WTC11 (cell line): ENCODE data around the gene ROS1. TPM values are rescaled to one million over a fixed set of nuclear protein-coding genes. Genes with fewer than 3 reads are reported as not detected.
A peak's percentile ranks its signal among the peaks of the same experiment; 100 is the strongest.

Experiments used
- ATAC-seq: fragments of 200-7000 bp; cut with Tn5 transposase; 2 replicates; pipeline ENCODE4 v1.10.0; 2021; ENCODE audit warnings: mild to moderate bottlenecking, moderate library complexity
- CTCF ChIA-PET: fragments of 300-600 bp; sonication (Branson Sonifier 250); formaldehyde crosslinking; loops from one replicate; lab custom pipeline; 2021; ENCODE audit warnings: antibody characterized with exemption; lab: Charles Lee
- POLR2A ChIA-PET: fragments of 350-600 bp; sonication (Branson Sonifier 250); formaldehyde crosslinking; loops from one replicate; lab custom pipeline; 2021; ENCODE audit warnings: antibody characterized with exemption; lab: Charles Lee
- DNase-seq: peaks from one replicate; pipeline ENCODE4 v3.0.0; 2021; ENCODE audit warnings: low spot score
- H3K27ac Mint-ChIP-seq: 2 replicates; pipeline ENCODE4 v1.8.0; 2021; ENCODE audit warnings: mixed read lengths
- H3K27me3 Mint-ChIP-seq: 2 replicates; pipeline ENCODE4 v1.8.0; 2021; ENCODE audit warnings: low read depth, mild to moderate bottlenecking, moderate library complexity, mixed read lengths
- H3K36me3 Mint-ChIP-seq: 2 replicates; pipeline ENCODE4 v1.8.0; 2021; ENCODE audit warnings: mixed read lengths
- H3K4me1 Mint-ChIP-seq: 2 replicates; pipeline ENCODE4 v1.8.0; 2022; ENCODE audit warnings: mixed read lengths
- H3K4me3 Mint-ChIP-seq: 2 replicates; pipeline ENCODE4 v1.8.0; 2021; ENCODE audit warnings: mild to moderate bottlenecking, moderate library complexity, mixed read lengths
- H3K9me3 Mint-ChIP-seq: 2 replicates; pipeline ENCODE4 v1.8.0; 2021; ENCODE audit warnings: mixed read lengths
- ATF3 ChIP-seq: sonication (generic); formaldehyde crosslinking; conservative IDR thresholded peaks from 2 replicates; pipeline ENCODE4 v1.8.1; 2022; ENCODE audit warnings: mild to moderate bottlenecking, missing genetic modification reagents
- CTCF ChIP-seq: fragments of 200-600 bp; IDR thresholded peaks from 2 replicates; pipeline ENCODE4 v1.8.0; 2022; ENCODE audit warnings: antibody characterized with exemption
- FOXP1 ChIP-seq: sonication (generic); formaldehyde crosslinking; IDR thresholded peaks from 2 replicates; pipeline ENCODE4 v1.8.0; 2022; ENCODE audit warnings: missing genetic modification reagents, mild to moderate bottlenecking, moderate library complexity, borderline replicate concordance
- IRF1 ChIP-seq: sonication (generic); formaldehyde crosslinking; IDR thresholded peaks from 2 replicates; pipeline ENCODE4 v1.8.0; 2023; ENCODE audit warnings: missing genetic modification reagents
- MYBL2 ChIP-seq: sonication (generic); formaldehyde crosslinking; IDR thresholded peaks from 2 replicates; pipeline ENCODE4 v1.8.1; 2023; ENCODE audit warnings: mild to moderate bottlenecking, moderate library complexity, missing genetic modification reagents
- NFATC4 ChIP-seq: fragments of 250-450 bp; sonication (Bioruptor Pico); IDR thresholded peaks from 2 replicates; pipeline ENCODE4 v1.9.0; 2021; ENCODE audit warnings: mild to moderate bottlenecking
- STAT6 ChIP-seq: sonication (generic); formaldehyde crosslinking; conservative IDR thresholded peaks from 2 replicates; pipeline ENCODE4 v1.8.1; 2023; ENCODE audit warnings: mild to moderate bottlenecking, low read depth, missing genetic modification reagents, moderate library complexity
- TCF7 ChIP-seq: sonication (generic); formaldehyde crosslinking; IDR thresholded peaks from 2 replicates; pipeline ENCODE4 v1.8.0; 2022; ENCODE audit warnings: mild to moderate bottlenecking, low read depth, missing genetic modification reagents, moderate library complexity
- TP53 ChIP-seq: sonication (generic); formaldehyde crosslinking; IDR thresholded peaks from 2 replicates; pipeline ENCODE4 v1.8.1; 2023; ENCODE audit warnings: mild to moderate bottlenecking, missing genetic modification reagents
- ZNF121 ChIP-seq: sonication (generic); formaldehyde crosslinking; IDR thresholded peaks from 2 replicates; pipeline ENCODE4 v1.8.0; 2023; ENCODE audit warnings: missing genetic modification reagents
- total RNA-seq: library from RNA; stranded (reverse); gene quantifications from 3 replicates; pipeline ENCODE4 v1.2.3, GENCODE V29; 2021
- TF ChIP-seq, protein P1 (sequence below): sonication (generic); formaldehyde crosslinking; IDR thresholded peaks from 2 replicates; pipeline ENCODE4 v1.8.1; 2022; ENCODE audit warnings: mild to moderate bottlenecking, missing genetic modification reagents, moderate library complexity, borderline replicate concordance

ROS1 gene
- total RNA-seq, 1 experiment from 2014 or later = 0.02 TPM

DNA sequence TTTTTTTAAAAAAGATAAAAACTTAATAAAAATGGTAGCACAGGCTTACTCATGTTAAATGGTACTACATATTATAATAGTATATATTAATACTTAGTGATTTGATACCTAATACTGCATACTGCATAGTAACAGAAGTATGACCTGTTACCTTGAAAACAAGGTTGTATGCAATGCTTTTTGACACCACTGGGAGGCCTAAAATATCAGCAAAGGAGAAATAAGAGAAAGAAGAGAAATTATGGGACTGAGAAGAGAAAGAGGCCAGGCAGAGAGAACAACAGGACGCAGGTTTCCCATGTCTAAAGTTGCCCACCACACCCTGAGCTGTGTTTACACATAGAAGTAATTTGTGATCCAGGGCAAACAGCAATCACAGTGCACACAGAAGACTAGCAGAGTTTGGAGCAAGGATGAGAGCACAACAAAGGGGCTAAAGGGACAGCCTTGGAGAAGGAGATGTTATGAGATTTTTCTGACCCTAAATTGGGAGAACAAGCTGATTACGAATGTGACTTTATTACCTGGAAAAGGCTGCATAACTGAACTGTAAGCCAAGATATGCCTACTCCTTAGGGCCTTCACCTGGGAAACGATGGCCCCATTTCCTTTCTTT, 73.2 kb downstream of the ROS1 start:
- peak; percentile 60 for ATAC-seq
- Mint-ChIP-seq H3K9me3 (no peaks in the 10 kb centered on the region), H3K27me3 (no peaks in the 10 kb centered on the region), H3K36me3 (no peaks in the 10 kb centered on the region), H3K4me1 (no peaks in the 10 kb centered on the region), H3K27ac (no peak overlapping the region; the same call in 1 of the 2 replicates), H3K4me3 (no peak overlapping the region)
- CTCF ChIA-PET = interaction anchor here (0.6 to 0.8 kb wide), 2 partner anchors 97 to 258 kb away, joined by 3 read pairs; no protein-coding TSS in a partner anchor
- DNase-seq = no peak
- POLR2A ChIA-PET = interaction anchor here (0.6 kb wide), 1 partner anchor 235 kb away, joined by 3 read pairs; no protein-coding TSS in a partner anchor
- no peak for TF ChIP-seq TCF7 (CRISPR knock-in tag)
- TF ChIP-seq IRF1 (CRISPR knock-in tag) = no peak
- peak; percentile 29 for TF ChIP-seq CTCF
- TF ChIP-seq FOXP1 (CRISPR knock-in tag) = no peak
- TF ChIP-seq, protein P1, sequence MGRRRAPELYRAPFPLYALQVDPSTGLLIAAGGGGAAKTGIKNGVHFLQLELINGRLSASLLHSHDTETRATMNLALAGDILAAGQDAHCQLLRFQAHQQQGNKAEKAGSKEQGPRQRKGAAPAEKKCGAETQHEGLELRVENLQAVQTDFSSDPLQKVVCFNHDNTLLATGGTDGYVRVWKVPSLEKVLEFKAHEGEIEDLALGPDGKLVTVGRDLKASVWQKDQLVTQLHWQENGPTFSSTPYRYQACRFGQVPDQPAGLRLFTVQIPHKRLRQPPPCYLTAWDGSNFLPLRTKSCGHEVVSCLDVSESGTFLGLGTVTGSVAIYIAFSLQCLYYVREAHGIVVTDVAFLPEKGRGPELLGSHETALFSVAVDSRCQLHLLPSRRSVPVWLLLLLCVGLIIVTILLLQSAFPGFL (CRISPR knock-in tag) = no peak

GRCh38 chr6:117351521-117351920, 74.2 kb downstream of the ROS1 start:
- TF ChIP-seq STAT6 (CRISPR knock-in tag) (no peak), ATF3 (CRISPR knock-in tag) (no peak), TP53 (no peak), ZNF121 (CRISPR knock-in tag) (no peak), TCF7 (CRISPR knock-in tag) (no peak), MYBL2 (CRISPR knock-in tag) (no peak)
- Mint-ChIP-seq H3K4me1 (no peaks in the 10 kb centered on the region), H3K9me3 (no peaks in the 10 kb centered on the region), H3K27ac (no peak overlapping the region), H3K4me3 (no peak overlapping the region), H3K36me3 (no peaks in the 10 kb centered on the region), H3K27me3 (no peaks in the 10 kb centered on the region)
- ChIA-PET POLR2A (no interaction called here), CTCF (interaction anchor here (1.0 to 1.4 kb wide), 2 partner anchors 17 to 99 kb away, joined by 3 to 4 read pairs; no protein-coding TSS in a partner anchor)
- ATAC-seq = no peak
- DNase-seq = no peak

DNA sequence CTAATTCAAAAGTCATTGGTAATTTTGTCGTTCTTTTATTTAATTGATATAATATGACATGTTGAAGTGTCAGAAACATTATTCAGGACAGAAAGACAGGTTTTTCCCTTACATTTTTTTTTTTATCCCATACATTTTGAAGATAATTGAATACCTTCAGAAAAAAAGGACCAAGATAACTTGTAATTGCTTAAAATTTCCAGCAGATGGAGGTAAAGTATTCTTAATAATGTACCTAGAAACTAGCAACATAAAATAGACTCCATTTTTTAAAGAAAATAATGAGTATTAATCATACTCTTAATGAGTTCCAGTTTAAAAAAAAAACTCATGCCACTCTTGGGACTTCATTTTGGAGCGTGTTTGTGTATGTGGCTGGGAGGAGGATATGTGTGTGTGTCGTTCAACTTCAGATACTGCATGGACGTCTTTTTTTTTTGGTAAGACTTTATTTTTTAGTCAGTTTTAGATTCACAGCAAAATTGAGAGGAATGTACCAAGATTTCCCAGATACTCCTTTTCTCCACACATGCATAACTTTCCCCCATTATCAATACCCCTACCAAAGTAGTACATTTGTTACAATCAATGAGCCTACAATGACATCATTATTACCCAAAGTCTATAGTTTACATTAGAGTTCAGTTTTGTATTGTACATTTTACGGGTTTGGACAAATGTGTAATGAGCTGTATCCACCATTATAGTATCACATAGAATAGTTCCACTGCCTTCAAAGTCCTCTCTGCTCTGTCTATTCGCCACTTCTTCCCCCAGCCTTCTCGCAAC, 79.4 kb downstream of the ROS1 start:
- no peak for ATAC-seq
- ChIA-PET CTCF (no interaction called here), POLR2A (no interaction called here)
- Mint-ChIP-seq H3K4me3 (no peak overlapping the region), H3K4me1 (no peaks in the 10 kb centered on the region), H3K27me3 (no peaks in the 10 kb centered on the region), H3K36me3 (no peaks in the 10 kb centered on the region), H3K9me3 (no peaks in the 10 kb centered on the region), H3K27ac (no peak overlapping the region)
- TF ChIP-seq NFATC4 (no peak), CTCF (0 out of 2 replicates have a peak, but pooled peaks have one; percentile 14)
- TF ChIP-seq, protein P1 (CRISPR knock-in tag) = no peak
- DNase-seq = no peak
